H1 (cell line): ENCODE data around the gene CACNA1B. TPM values are rescaled to one million over a fixed set of nuclear protein-coding genes. Genes with fewer than 3 reads are reported as not detected.
A peak's percentile ranks its signal among the peaks of the same experiment; 100 is the strongest.

Experiments
- CTCF ChIA-PET: fragments of 300-600 bp; sonication (Branson Sonifier 250); formaldehyde crosslinking; loops from one replicate; lab custom pipeline; 2021; ENCODE audit not compliant: partially characterized antibody; lab: Charles Lee
- POLR2A ChIA-PET: fragments of 300-600 bp; sonication (Branson Sonifier 250); formaldehyde crosslinking; loops from one replicate; lab custom pipeline; 2021; ENCODE audit warnings: inconsistent platforms; ENCODE audit not compliant: partially characterized antibody; lab: Charles Lee
- DNase-seq, 2 experiments: peaks; one replicate each; pipeline versions ENCODE4 v3.0.0 to v3.0.0-alpha.2; 2010 to 2022; ENCODE audit warnings: low spot score in 2 of 2, low read depth in 1 of 2, mixed read lengths in 1 of 2
- FAIRE-seq: peaks from 2 replicates; lab custom pipeline; 2011; peaks lifted over from hg19 to GRCh38; lab: Jason Lieb, UNC
- H2AFZ ChIP-seq: 2 replicates; pipeline ENCODE4 v1.8.1; 2012; ENCODE audit warnings: low read length, inconsistent platforms
- H2AK5ac ChIP-seq: 2 replicates; pipeline ENCODE4 v1.6.1; 2013; ENCODE audit warnings: low read depth, low read length
- H2BK120ac ChIP-seq: replicated peaks from 2 replicates; pipeline ENCODE3; 2013; ENCODE audit warnings: low read depth, low read length, inconsistent platforms
- H2BK12ac ChIP-seq: 2 replicates; pipeline ENCODE4 v1.6.1; 2013; ENCODE audit warnings: low read depth, low read length
- H2BK15ac ChIP-seq: 2 replicates; pipeline ENCODE4 v1.6.1; 2013; ENCODE audit warnings: low read length
- H2BK20ac ChIP-seq: 2 replicates; pipeline ENCODE4 v1.6.1; 2013; ENCODE audit warnings: low read length
- H2BK5ac ChIP-seq: 2 replicates; pipeline ENCODE4 v1.6.1; 2013; ENCODE audit warnings: low read depth, low read length
- H3K14ac ChIP-seq: 2 replicates; pipeline ENCODE4 v1.6.1; 2013; ENCODE audit warnings: inconsistent platforms; ENCODE audit not compliant: insufficient read length
- H3K18ac ChIP-seq: 2 replicates; pipeline ENCODE4 v1.6.1; 2013; ENCODE audit warnings: low read length; ENCODE audit errors: extremely low read depth
- H3K23ac ChIP-seq: 2 replicates; pipeline ENCODE4 v1.6.1; 2013; ENCODE audit warnings: inconsistent platforms; ENCODE audit not compliant: insufficient read length
- H3K23me2 ChIP-seq: 2 replicates; pipeline ENCODE4 v1.6.1; 2013; ENCODE audit warnings: low read depth, low read length
- H3K27ac ChIP-seq: 2 replicates; pipeline ENCODE4 v1.6.1; 2011; ENCODE audit warnings: low read depth, low read length, inconsistent platforms
- H3K27me3 ChIP-seq, 4 experiments: replicated peaks in 1 of 4; 1 replicate in 1 of 4; 2 replicates in 3 of 4; pipeline versions ENCODE4 v1.6.1 to v1.8.1; 2011 to 2013; ENCODE audit warnings: low read length in 3 of 4, mild to moderate bottlenecking in 3 of 4, inconsistent platforms in 2 of 4, mixed read lengths in 2 of 4, moderate library complexity in 1 of 4; ENCODE audit not compliant: control insufficient read depth in 3 of 4, insufficient read depth in 3 of 4; ENCODE audit errors: extremely low read depth in 1 of 4
- H3K36me3 ChIP-seq, 4 experiments: 2 replicates each; pipeline versions ENCODE4 v1.6.1 to v1.8.1; 2011 to 2013; ENCODE audit warnings: mild to moderate bottlenecking in 4 of 4, low read length in 3 of 4, moderate library complexity in 2 of 4, control low read depth in 1 of 4, inconsistent platforms in 1 of 4; ENCODE audit not compliant: insufficient read depth in 4 of 4, control insufficient read depth in 2 of 4
- H3K4ac ChIP-seq: replicated peaks from 2 replicates; pipeline ENCODE3; 2013; ENCODE audit warnings: low read length, low read depth, mixed read lengths, inconsistent platforms; ENCODE audit not compliant: insufficient read length
- H3K4me1 ChIP-seq, 4 experiments: replicated peaks in 1 of 4; 1 replicate in 1 of 4; 2 replicates in 3 of 4; pipeline versions ENCODE4 v1.6.1 to v1.8.1; 2011 to 2013; ENCODE audit warnings: low read length in 3 of 4, inconsistent platforms in 2 of 4, mixed read lengths in 1 of 4; ENCODE audit not compliant: insufficient read depth in 4 of 4, control insufficient read depth in 3 of 4
- H3K4me2 ChIP-seq, 2 experiments: 2 replicates each; pipeline versions ENCODE4 v1.6.1 to v1.8.1; 2011 to 2013; ENCODE audit warnings: low read depth in 2 of 2, low read length in 2 of 2, control low read depth in 1 of 2, inconsistent platforms in 1 of 2, mild to moderate bottlenecking in 1 of 2; ENCODE audit not compliant: insufficient read depth in 1 of 2
- H3K4me3 ChIP-seq, 4 experiments: fragments of 200-600, 300-600 bp in 1 of 4; sonication (generic), shearing (Covaris generic), sonication (Bioruptor Twin) in 1 of 4; 2 replicates each; pipeline versions ENCODE4 v1.5.1 to v1.8.1; 2011 to 2016; ENCODE audit warnings: low read length in 4 of 4, low read depth in 3 of 4, control low read depth in 2 of 4, inconsistent platforms in 2 of 4, mild to moderate bottlenecking in 2 of 4, mixed read lengths in 1 of 4, moderate library complexity in 1 of 4; ENCODE audit not compliant: insufficient read depth in 2 of 4; ENCODE audit errors: extremely low read depth in 1 of 4
- H3K56ac ChIP-seq: replicated peaks from 2 replicates; pipeline ENCODE3; 2013; ENCODE audit warnings: low read depth, mild to moderate bottlenecking, mixed read lengths, low read length, inconsistent platforms; ENCODE audit not compliant: insufficient read length
- H3K79me1 ChIP-seq: 2 replicates; pipeline ENCODE4 v1.6.1; 2013; ENCODE audit warnings: low read depth, low read length, control low read depth
- H3K79me2 ChIP-seq, 2 experiments: 2 replicates each; pipeline versions ENCODE4 v1.6.1 to v1.8.1; 2012 to 2013; ENCODE audit warnings: low read length in 2 of 2, mild to moderate bottlenecking in 2 of 2, inconsistent platforms in 1 of 2; ENCODE audit not compliant: insufficient read depth in 2 of 2, control insufficient read depth in 1 of 2
- H3K9ac ChIP-seq, 4 experiments: replicated peaks in 1 of 4; 1 replicate in 1 of 4; 2 replicates in 3 of 4; pipeline versions ENCODE4 v1.6.1 to v1.8.1; 2011 to 2013; ENCODE audit warnings: low read depth in 3 of 4, low read length in 3 of 4, control low read depth in 2 of 4, mild to moderate bottlenecking in 2 of 4, moderate library complexity in 2 of 4, inconsistent platforms in 1 of 4; ENCODE audit errors: extremely low read depth in 1 of 4
- H3K9me3 ChIP-seq, 2 experiments: 2 replicates each; pipeline versions ENCODE4 v1.6.1 to v1.8.1; 2012 to 2013; ENCODE audit warnings: mild to moderate bottlenecking in 2 of 2, moderate library complexity in 2 of 2, control low read depth in 1 of 2, inconsistent platforms in 1 of 2, low read depth in 1 of 2, low read length in 1 of 2, mixed read lengths in 1 of 2; ENCODE audit not compliant: insufficient read depth in 2 of 2
- H4K20me1 ChIP-seq, 2 experiments: replicated peaks in 1 of 2; 2 replicates each; pipeline versions ENCODE3 to v1.8.1; 2011 to 2013; ENCODE audit warnings: inconsistent platforms in 2 of 2, low read length in 2 of 2, mild to moderate bottlenecking in 1 of 2; ENCODE audit not compliant: insufficient read depth in 2 of 2, control insufficient read depth in 1 of 2
- H4K5ac ChIP-seq: 2 replicates; pipeline ENCODE4 v1.6.1; 2013; ENCODE audit warnings: low read length, low read depth, mixed read lengths, inconsistent platforms; ENCODE audit not compliant: insufficient read length
- H4K8ac ChIP-seq: 2 replicates; pipeline ENCODE4 v1.8.0; 2013; ENCODE audit warnings: mild to moderate bottlenecking, moderate library complexity, low read length, inconsistent platforms; ENCODE audit not compliant: insufficient read depth; ENCODE audit errors: extremely low read depth
- H4K91ac ChIP-seq: replicated peaks from 2 replicates; pipeline ENCODE3; 2013; ENCODE audit warnings: low read length, mixed read lengths, inconsistent platforms; ENCODE audit not compliant: insufficient read length
- CREB1 ChIP-seq: IDR thresholded peaks from 2 replicates; pipeline ENCODE4 v1.6.1; 2012; ENCODE audit warnings: inconsistent platforms
- CTBP2 ChIP-seq: IDR thresholded peaks from 2 replicates; pipeline ENCODE4 v1.7.0; 2011; ENCODE audit warnings: borderline replicate concordance, mild to moderate bottlenecking, moderate library complexity, mixed read lengths, low read length; ENCODE audit not compliant: insufficient read depth, insufficient read length
- NANOG ChIP-seq: IDR thresholded peaks from 2 replicates; pipeline ENCODE4 v1.6.1; 2011; ENCODE audit warnings: low read length, low read depth, mild to moderate bottlenecking, inconsistent platforms; ENCODE audit not compliant: insufficient read depth, poor library complexity, severe bottlenecking
- POLR2A ChIP-seq, 2 experiments: IDR thresholded peaks; 1 replicate in 1 of 2; 2 replicates in 1 of 2; pipeline ENCODE4 v1.6.1; 2011; ENCODE audit warnings: low read depth in 2 of 2, low read length in 2 of 2, mild to moderate bottlenecking in 2 of 2; ENCODE audit errors: control extremely low read depth in 1 of 2
- RFX5 ChIP-seq: IDR thresholded peaks from 2 replicates; pipeline ENCODE4 v1.6.1; 2011; ENCODE audit warnings: low read depth, low read length, improper control_type of control experiment, borderline replicate concordance
- RNF2 ChIP-seq: fragments of 200-900, 300-1000 bp; sonication (generic); IDR thresholded peaks from 2 replicates; pipeline ENCODE4 v1.7.1; 2016; ENCODE audit warnings: borderline replicate concordance, low read depth, mild to moderate bottlenecking, antibody characterized with exemption, low read length; ENCODE audit not compliant: poor library complexity, severe bottlenecking; ENCODE audit errors: missing control alignments
- SP1 ChIP-seq: IDR thresholded peaks from 2 replicates; pipeline ENCODE4 v1.6.1; 2011; ENCODE audit warnings: low read depth, low read length
- SP4 ChIP-seq: IDR thresholded peaks from 2 replicates; pipeline ENCODE4 v1.6.1; 2012; ENCODE audit warnings: low read length, inconsistent platforms
- ZNF274 ChIP-seq: IDR thresholded peaks from 2 replicates; pipeline ENCODE4 v1.7.0; 2012; ENCODE audit warnings: low read length, borderline replicate concordance; ENCODE audit errors: extremely low read depth
- WGBS, 2 experiments: shearing (Covaris generic) in 1 of 2; methylation state at CpG; one replicate each; pipeline versions ENCODE4 v1.1.6 to v1.1.7; 2013 to 2015; ENCODE audit warnings: low lambda C conversion rate in 2 of 2, mixed read lengths in 2 of 2, inconsistent platforms in 1 of 2, low coverage in 1 of 2, missing lambda C conversion rate in 1 of 2; ENCODE audit not compliant: insufficient replicate concordance in 2 of 2, insufficient coverage in 1 of 2, insufficient read length in 1 of 2; ENCODE audit errors: extremely low coverage in 1 of 2, missing lambda C conversion rate in 1 of 2; 5-methylcytosine and 5-hydroxymethylcytosine counted together
- polyA plus RNA-seq, 7 experiments: library from polyadenylated mRNA; depleted of rRNA in 3 of 7; stranded (reverse) in 5 of 7; unstranded in 2 of 7; fragments of >200 nt in 5 of 7; fragments of 200-250 nt in 2 of 7; gene quantifications; 1 replicate in 5 of 7; 2 replicates in 1 of 7; 4 replicates in 1 of 7; pipeline versions ENCODE4 v1.2.1 to v1.2.3, GENCODE V29; 2011 to 2013; ENCODE audit warnings: missing spikeins in 2 of 7, mixed read lengths in 2 of 7
- total RNA-seq: library from RNA; stranded (reverse); fragmentation: NEBNext Ultra II Directional; extraction: Animal tissue kit (Norgen Biotek cat#: 25700); gene quantifications from 2 replicates; pipeline ENCODE4 v1.2.1, GENCODE V29; 2021
- TF ChIP-seq, protein P1 (sequence below), 3 experiments: IDR thresholded peaks; 1 replicate in 2 of 3; 2 replicates in 1 of 3; pipeline versions ENCODE4 v1.5.1 to v1.6.1; 2011; ENCODE audit warnings: low read length in 3 of 3, mild to moderate bottlenecking in 3 of 3, inconsistent platforms in 2 of 3, low read depth in 1 of 3, moderate library complexity in 1 of 3; ENCODE audit not compliant: insufficient read depth in 1 of 3; ENCODE audit errors: control extremely low read depth in 1 of 3

The CACNA1B gene
- total and polyA plus RNA-seq, 2 of the 8 experiments (the other 6 are each of a cell fraction or from before 2014, with no cell fraction given), result 1.5 to 5.7 TPM

DNA sequence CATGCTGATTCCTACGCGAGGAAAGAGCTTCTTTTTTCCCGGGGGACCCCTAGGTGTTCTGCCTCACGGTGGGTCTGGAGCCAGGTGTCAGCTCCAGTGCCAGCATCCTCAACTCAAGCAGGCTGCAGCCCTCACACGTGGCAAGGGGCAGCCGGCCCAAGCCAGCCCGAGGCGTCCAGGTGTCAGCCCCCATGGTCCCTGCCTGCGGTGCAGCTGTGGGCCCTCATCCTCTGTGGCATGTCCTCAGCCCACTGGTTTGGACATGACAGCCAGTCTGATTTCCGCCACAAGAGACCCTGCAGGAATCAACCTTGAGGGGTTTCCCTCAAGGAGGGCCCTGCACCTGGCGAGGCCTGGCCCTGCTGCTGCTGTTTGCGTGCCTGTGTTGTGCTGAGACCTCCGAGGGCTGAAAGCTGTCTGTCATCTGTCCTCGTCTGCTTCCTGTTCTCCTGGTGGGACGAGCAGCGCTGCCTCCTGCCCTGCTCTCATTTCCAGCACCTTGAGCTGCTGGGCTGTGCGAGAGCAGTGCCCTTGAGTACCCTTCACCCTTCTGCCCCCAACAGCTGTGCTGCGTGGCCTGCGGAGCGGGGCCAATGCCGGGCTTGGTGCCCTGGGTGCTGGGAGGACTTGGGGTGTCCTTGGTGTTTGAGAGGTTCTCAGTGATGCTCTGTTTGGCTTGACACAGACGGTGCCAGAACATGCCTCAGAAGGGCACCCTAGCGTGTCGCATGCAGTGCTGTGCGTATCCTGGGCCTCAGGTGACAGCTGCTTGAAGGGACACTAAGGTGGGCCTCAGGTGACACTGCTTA lies 137.6 kb downstream of the CACNA1B start:
- no peak overlapping the region for H4K8ac ChIP-seq
- no peak overlapping the region for H3K18ac ChIP-seq
- peak overlapping the region; percentile 21; the same call in 1 of the 2 replicates for H2BK5ac ChIP-seq
- H3K4me3 ChIP-seq, result no peak overlapping the region
- H2AFZ ChIP-seq, result no peak overlapping the region
- no peak overlapping the region for H2AK5ac ChIP-seq
- no peak overlapping the region for H2BK15ac ChIP-seq
- H3K27me3 ChIP-seq, result no peaks in the 10 kb centered on the region
- no peak overlapping the region for H2BK20ac ChIP-seq
- H2BK120ac ChIP-seq, result no peak overlapping the region
- 88% methylated on average over 24 of the region's 25 CpGs; no CpG with 5 or more reads in 1 of the 2 experiments for WGBS, 2 experiments
- no peaks in the 10 kb centered on the region for H3K79me2 ChIP-seq
- DNase-seq (no peak), FAIRE-seq (no peak)
- no peak overlapping the region for H3K9ac ChIP-seq
- H4K20me1 ChIP-seq, result peaks cover 0 to 12% of the 10 kb centered on the region in 2 experiments
- no peak overlapping the region for H3K4ac ChIP-seq
- H3K9me3 ChIP-seq, result peaks cover 24 to 73% of the 10 kb centered on the region in 2 experiments
- H3K56ac ChIP-seq, result no peak overlapping the region
- H3K4me2 ChIP-seq, result no peak overlapping the region
- H3K79me1 ChIP-seq, result no peaks in the 10 kb centered on the region
- H3K27ac ChIP-seq, result no peak overlapping the region
- no peak overlapping the region for H2BK12ac ChIP-seq
- H3K23me2 ChIP-seq, result peaks cover 3% of the 10 kb centered on the region; the same call in 1 of the 2 replicates
- no peaks in the 10 kb centered on the region for H3K4me1 ChIP-seq
- no peaks in the 10 kb centered on the region; a peak in 1 of 8 replicates for H3K36me3 ChIP-seq
- H4K91ac ChIP-seq, result no peak overlapping the region
- H4K5ac ChIP-seq, result no peak overlapping the region
- H3K23ac ChIP-seq, result no peak overlapping the region
- H3K14ac ChIP-seq, result no peak overlapping the region
- ChIA-PET CTCF (no interaction called here), POLR2A (no interaction called here)
- TF ChIP-seq RNF2 (no peak), SP4 (no peak), CTBP2 (no peak), CREB1 (no peak), ZNF274 (no peak), NANOG (no peak), SP1 (no peak), POLR2A (IDR thresholded peaks at IDR 0.05; ENCODE audit: control extremely low read depth in 1 of 2, low read depth in 2 of 2, low read length in 2 of 2) (no peak), RFX5 (no peak)
- TF ChIP-seq, protein P1, sequence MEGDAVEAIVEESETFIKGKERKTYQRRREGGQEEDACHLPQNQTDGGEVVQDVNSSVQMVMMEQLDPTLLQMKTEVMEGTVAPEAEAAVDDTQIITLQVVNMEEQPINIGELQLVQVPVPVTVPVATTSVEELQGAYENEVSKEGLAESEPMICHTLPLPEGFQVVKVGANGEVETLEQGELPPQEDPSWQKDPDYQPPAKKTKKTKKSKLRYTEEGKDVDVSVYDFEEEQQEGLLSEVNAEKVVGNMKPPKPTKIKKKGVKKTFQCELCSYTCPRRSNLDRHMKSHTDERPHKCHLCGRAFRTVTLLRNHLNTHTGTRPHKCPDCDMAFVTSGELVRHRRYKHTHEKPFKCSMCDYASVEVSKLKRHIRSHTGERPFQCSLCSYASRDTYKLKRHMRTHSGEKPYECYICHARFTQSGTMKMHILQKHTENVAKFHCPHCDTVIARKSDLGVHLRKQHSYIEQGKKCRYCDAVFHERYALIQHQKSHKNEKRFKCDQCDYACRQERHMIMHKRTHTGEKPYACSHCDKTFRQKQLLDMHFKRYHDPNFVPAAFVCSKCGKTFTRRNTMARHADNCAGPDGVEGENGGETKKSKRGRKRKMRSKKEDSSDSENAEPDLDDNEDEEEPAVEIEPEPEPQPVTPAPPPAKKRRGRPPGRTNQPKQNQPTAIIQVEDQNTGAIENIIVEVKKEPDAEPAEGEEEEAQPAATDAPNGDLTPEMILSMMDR (IDR thresholded peaks at IDR 0.05; ENCODE audit: control extremely low read depth in 1 of 3, insufficient read depth in 1 of 3, low read depth in 1 of 3, low read length in 3 of 3), result no peak
